ENCODE measurements around the gene MCEMP1. TPM values are rescaled to one million over a fixed set of nuclear protein-coding genes. Genes with fewer than 3 reads are reported as not detected.
A peak's percentile ranks its signal among the peaks of the same experiment; 100 is the strongest.

The MCEMP1 gene
- total RNA-seq, 1 donor, result not detected

- H3K4me3 ChIP-seq (ENCODE audit: insufficient read depth, low read length), result no peak overlapping the region
- no peaks in the 10 kb centered on the region for H3K79me2 ChIP-seq (ENCODE audit: insufficient read depth, low read length)
- no peaks in the 10 kb centered on the region for H3K27me3 ChIP-seq (ENCODE audit: insufficient read depth, low read length)
- no peak overlapping the region for H3K4me2 ChIP-seq (ENCODE audit: insufficient read depth, low read length)
- no peaks in the 10 kb centered on the region for H4K20me1 ChIP-seq (ENCODE audit: insufficient read depth, low read length)
- H3K27ac ChIP-seq (ENCODE audit: low read depth, low read length), result no peak overlapping the region
- no peaks in the 10 kb centered on the region for H3K9me3 ChIP-seq (ENCODE audit: low read depth, low read length)
- TF ChIP-seq CTCF (IDR thresholded peaks at IDR 0.05; ENCODE audit: extremely low read depth, low read depth, low read length), result no peak
- peak; percentile 68 for DNase-seq (ENCODE audit: insufficient read length, low spot score, missing footprints)
- no peak overlapping the region for H2AFZ ChIP-seq (ENCODE audit: low read length)
- H3K36me3 ChIP-seq (ENCODE audit: insufficient read depth, low read length), result no peaks in the 10 kb centered on the region
- H3K4me1 ChIP-seq (ENCODE audit: insufficient read depth, low read length), result peaks cover 4% of the 10 kb centered on the region
These were observed 28.4 kb upstream of the MCEMP1 start for GRCh38 chr19:7648265-7649014.

GRCh38 chr19:7650148-7650547 is 26.7 kb upstream of the MCEMP1 start:
- no peak overlapping the region for H2AFZ ChIP-seq (ENCODE audit: low read length)
- no peaks in the 10 kb centered on the region for H3K9me3 ChIP-seq (ENCODE audit: low read depth, low read length)
- H3K36me3 ChIP-seq (ENCODE audit: insufficient read depth, low read length), result no peaks in the 10 kb centered on the region
- no peak overlapping the region for H3K27ac ChIP-seq (ENCODE audit: low read depth, low read length)
- H3K4me3 ChIP-seq (ENCODE audit: insufficient read depth, low read length), result no peak overlapping the region
- no peaks in the 10 kb centered on the region for H4K20me1 ChIP-seq (ENCODE audit: insufficient read depth, low read length)
- DNase-seq (ENCODE audit: insufficient read length, low spot score, missing footprints), result peak; percentile 14
- peaks cover 4% of the 10 kb centered on the region for H3K4me1 ChIP-seq (ENCODE audit: insufficient read depth, low read length)
- H3K79me2 ChIP-seq (ENCODE audit: insufficient read depth, low read length), result no peaks in the 10 kb centered on the region
- H3K27me3 ChIP-seq (ENCODE audit: insufficient read depth, low read length), result no peaks in the 10 kb centered on the region
- TF ChIP-seq CTCF (IDR thresholded peaks at IDR 0.05; ENCODE audit: extremely low read depth, low read depth, low read length), result no peak
- H3K4me2 ChIP-seq (ENCODE audit: insufficient read depth, low read length), result no peak overlapping the region

GRCh38 chr19:7652061-7652641 is 24.7 kb upstream of the MCEMP1 start:
- H3K27me3 ChIP-seq (ENCODE audit: insufficient read depth, low read length), result peaks cover 5% of the 10 kb centered on the region
- H4K20me1 ChIP-seq (ENCODE audit: insufficient read depth, low read length), result no peaks in the 10 kb centered on the region
- H3K4me1 ChIP-seq (ENCODE audit: insufficient read depth, low read length), result peaks cover 4% of the 10 kb centered on the region
- no peaks in the 10 kb centered on the region for H3K9me3 ChIP-seq (ENCODE audit: low read depth, low read length)
- no peaks in the 10 kb centered on the region for H3K79me2 ChIP-seq (ENCODE audit: insufficient read depth, low read length)
- peak overlapping the region; percentile 78 for H3K4me2 ChIP-seq (ENCODE audit: insufficient read depth, low read length)
- H2AFZ ChIP-seq (ENCODE audit: low read length), result peak overlapping the region; percentile 66
- no peaks in the 10 kb centered on the region for H3K36me3 ChIP-seq (ENCODE audit: insufficient read depth, low read length)
- DNase-seq (ENCODE audit: insufficient read length, low spot score, missing footprints), result peak; percentile 94
- TF ChIP-seq CTCF (IDR thresholded peaks at IDR 0.05; ENCODE audit: extremely low read depth, low read depth, low read length), result peak; percentile 97
- H3K27ac ChIP-seq (ENCODE audit: low read depth, low read length), result no peak overlapping the region
- H3K4me3 ChIP-seq (ENCODE audit: insufficient read depth, low read length), result peak overlapping the region; percentile 49

GRCh38 chr19:7654401-7654800 is 22.5 kb upstream of the MCEMP1 start:
- Histone ChIP-seq H3K27ac (ENCODE audit: low read depth, low read length) (no peak overlapping the region), H3K79me2 (ENCODE audit: insufficient read depth, low read length) (no peaks in the 10 kb centered on the region), H3K4me2 (ENCODE audit: insufficient read depth, low read length) (no peak overlapping the region), H4K20me1 (ENCODE audit: insufficient read depth, low read length) (no peaks in the 10 kb centered on the region), H3K36me3 (ENCODE audit: insufficient read depth, low read length) (no peaks in the 10 kb centered on the region), H2AFZ (ENCODE audit: low read length) (no peak overlapping the region), H3K27me3 (ENCODE audit: insufficient read depth, low read length) (peaks cover 8% of the 10 kb centered on the region), H3K4me3 (ENCODE audit: insufficient read depth, low read length) (no peak overlapping the region), H3K9me3 (ENCODE audit: low read depth, low read length) (no peaks in the 10 kb centered on the region), H3K4me1 (ENCODE audit: insufficient read depth, low read length) (peaks cover 4% of the 10 kb centered on the region)
- no peak for TF ChIP-seq CTCF (IDR thresholded peaks at IDR 0.05; ENCODE audit: extremely low read depth, low read depth, low read length)
- DNase-seq (ENCODE audit: insufficient read length, low spot score, missing footprints), result peak; percentile 34
